Astrocyte of the hippocampus (primary cell): Measurements from ENCODE around the gene DEAF1.
A peak's percentile ranks its signal among the peaks of the same experiment; 100 is the strongest.

Experiments used
- DNase-seq: peaks from one replicate; pipeline ENCODE4 v3.0.0; 2011; ENCODE audit warnings: low read depth, low spot score

Gene DEAF1

GRCh38 chr11:624705-625635, 70.1 kb downstream of the DEAF1 start, which contains the start of gene CDHR5:
CDHR5 (minus strand) TSS chr11:624955; CDS start chr11:624902, 53 bp downstream.
- DNase-seq: no peak

- no peak for DNase-seq
These were observed 70.9 kb downstream of the DEAF1 start for GRCh38 chr11:623999-624704.

- no peak for DNase-seq
These were observed 71.6 kb downstream of the DEAF1 start for GRCh38 chr11:623349-623869.

GRCh38 chr11:621838-622237, 73.2 kb downstream of the DEAF1 start:
- DNase-seq: no peak

- no peak for DNase-seq
These were observed 73.8 kb downstream of the DEAF1 start for GRCh38 chr11:620935-621814.

GRCh38 chr11:620201-620600, 74.8 kb downstream of the DEAF1 start:
- no peak for DNase-seq

- DNase-seq: no peak
These were observed 75.4 kb downstream of the DEAF1 start for GRCh38 chr11:619628-620050.

- DNase-seq: no peak
These were observed 76.0 kb downstream of the DEAF1 start for GRCh38 chr11:618856-619627.

GRCh38 chr11:617912-618682, 76.9 kb downstream of the DEAF1 start:
- no peak for DNase-seq

GRCh38 chr11:617199-617911, 77.7 kb downstream of the DEAF1 start:
- no peak for DNase-seq

GRCh38 chr11:616320-617198, 78.5 kb downstream of the DEAF1 start:
- no peak for DNase-seq

- peak; percentile 97 for DNase-seq
These were observed 79.3 kb downstream of the DEAF1 start, which contains the start of gene IRF7 for GRCh38 chr11:615504-616319. IRF7 (minus strand) TSS chr11:615950; CDS start chr11:615364, 586 bp downstream.

- peak; percentile 66 for DNase-seq
These were observed 80.2 kb downstream of the DEAF1 start for GRCh38 chr11:614623-615503.

GRCh38 chr11:614021-614622, 80.9 kb downstream of the DEAF1 start:
- DNase-seq: no peak

GRCh38 chr11:613369-613968, 81.6 kb downstream of the DEAF1 start:
- peak; percentile 64 for DNase-seq

GRCh38 chr11:612961-613300, 82.1 kb downstream of the DEAF1 start:
- no peak for DNase-seq
